Esophagus (tissue), 2 donors: ENCODE data around the gene LARP4B. TPM values are rescaled to one million over a fixed set of nuclear protein-coding genes. Genes with fewer than 3 reads are reported as not detected.

Experiments
- polyA plus RNA-seq, 2 donors: library from polyadenylated mRNA; stranded (reverse); fragments of 200-250 nt; gene quantifications; one replicate each; pipeline ENCODE4 v1.2.3, GENCODE V29; 2013
- donor health status: healthy with polysubstance abuse.
- donor health status: Bipolar disorder and iron deficiency.

LARP4B gene
- polyA plus RNA-seq, 2 donors: 19.7 to 22.4 TPM

Other genes starting within 250 kb of the LARP4B start
- gene DIP2C, start 242.0 kb downstream of the LARP4B start, polyA plus RNA-seq: 1 to 10 TPM; 2.2 to 2.7 TPM
- gene GTPBP4, start 56.7 kb upstream of the LARP4B start, polyA plus RNA-seq: 10 to 100 TPM in 1 of 2 donors, 1 to 10 TPM in 1; 9.8 to 29.4 TPM
- not detected for gene IDI2, start 94.2 kb upstream of the LARP4B start, polyA plus RNA-seq
- 10 to 100 TPM; 44.5 to 51.4 TPM for gene IDI1, start 117.4 kb upstream of the LARP4B start, polyA plus RNA-seq
- gene WDR37, start 124.7 kb upstream of the LARP4B start, polyA plus RNA-seq: 1 to 10 TPM; 4.3 to 5.0 TPM